Dermis blood vessel endothelial cell (primary cell): ENCODE data around the gene C9orf43. TPM values are rescaled to one million over a fixed set of nuclear protein-coding genes. Genes with fewer than 3 reads are reported as not detected.
A peak's percentile ranks its signal among the peaks of the same experiment; 100 is the strongest.
"Not testable (repeated sequence)": the region's sequence is repeated elsewhere in the genome, so short reads cannot be mapped to it uniquely, and the experiment has no call there.

Experiments
- DNase-seq: peaks from one replicate; pipeline ENCODE4 v3.0.0; 2010
- total RNA-seq: library from RNA; depleted of rRNA; stranded (reverse); fragments of >200 nt; gene quantifications from 2 replicates; pipeline ENCODE4 v1.2.3, GENCODE V29; 2014

C9orf43 gene
- total RNA-seq, 1 donor from 2014 or later: not detected

GRCh38 chr9:113381909-113382411 lies 28.6 kb upstream of the C9orf43 start:
- DNase-seq: no peak

DNA sequence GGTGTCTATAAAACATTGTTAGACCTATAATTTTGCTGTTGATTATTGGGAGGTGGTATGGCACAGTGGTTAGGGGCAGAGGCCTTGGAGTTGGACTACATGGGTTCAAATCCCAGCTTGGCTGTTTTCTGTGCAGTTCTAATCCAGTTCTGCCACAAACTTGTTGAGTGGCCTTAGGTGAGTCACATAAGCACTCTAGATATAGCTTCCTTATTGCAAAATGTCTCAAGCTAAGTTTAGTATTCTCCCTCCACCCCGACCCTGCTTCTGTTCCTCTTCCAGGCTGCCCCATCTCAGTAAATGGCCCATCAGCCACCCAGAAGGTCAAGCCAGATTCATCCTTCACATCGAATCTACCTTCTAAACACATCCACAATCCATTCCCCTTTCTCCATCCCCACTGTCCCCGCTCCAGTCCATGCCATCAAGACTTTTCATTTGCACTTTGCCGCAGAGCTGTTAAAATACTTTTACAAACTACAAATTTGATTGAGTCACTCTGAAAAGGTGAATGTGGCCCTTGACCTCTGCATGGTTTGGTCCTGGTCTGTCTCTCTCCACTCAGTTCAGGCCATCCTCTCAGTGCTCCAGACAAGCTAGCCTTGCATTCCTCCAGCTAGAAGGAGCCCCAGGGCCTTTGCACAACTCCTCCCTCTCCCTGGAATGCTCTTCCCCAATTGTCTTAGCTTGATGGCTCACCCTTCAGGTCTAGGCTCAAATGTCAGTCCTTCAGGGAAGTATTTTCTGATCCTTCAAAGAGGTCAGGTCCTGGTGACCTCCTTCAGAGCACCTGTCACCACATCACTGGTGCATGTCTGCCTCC lies 23.8 kb upstream of the C9orf43 start:
- no peak for DNase-seq

- DNase-seq: no peak
These were observed 22.9 kb upstream of the C9orf43 start for GRCh38 chr9:113387560-113388230.

GRCh38 chr9:113388833-113389232 lies 21.7 kb upstream of the C9orf43 start:
- DNase-seq: no peak

DNA sequence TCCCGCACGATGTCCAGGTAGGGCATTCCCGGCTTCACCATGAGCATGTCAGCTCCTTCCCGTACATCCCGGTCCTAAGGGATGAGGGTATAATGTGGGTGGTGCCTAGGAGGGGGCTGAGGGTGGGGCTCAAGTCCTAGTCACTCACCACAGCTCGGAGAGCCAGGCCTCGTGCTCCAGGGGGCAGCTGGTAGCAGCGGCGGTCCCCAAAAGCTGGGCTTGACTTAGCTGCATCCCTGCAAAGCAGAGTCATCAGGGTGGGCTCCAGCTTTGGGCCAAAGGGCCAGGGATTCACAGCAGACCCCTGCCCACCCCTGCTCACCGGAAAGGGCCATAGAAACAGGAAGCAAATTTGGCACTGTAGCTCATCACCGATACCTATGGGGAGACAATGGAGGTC lies 21.1 kb upstream of the C9orf43 start:
- DNase-seq: no peak

GRCh38 chr9:113390192-113390960 lies 20.2 kb upstream of the C9orf43 start:
- DNase-seq: no peak

- no peak for DNase-seq
These were observed 18.6 kb upstream of the C9orf43 start for GRCh38 chr9:113391917-113392316.

GRCh38 chr9:113393281-113393680 lies 17.3 kb upstream of the C9orf43 start:
- no peak for DNase-seq

DNA sequence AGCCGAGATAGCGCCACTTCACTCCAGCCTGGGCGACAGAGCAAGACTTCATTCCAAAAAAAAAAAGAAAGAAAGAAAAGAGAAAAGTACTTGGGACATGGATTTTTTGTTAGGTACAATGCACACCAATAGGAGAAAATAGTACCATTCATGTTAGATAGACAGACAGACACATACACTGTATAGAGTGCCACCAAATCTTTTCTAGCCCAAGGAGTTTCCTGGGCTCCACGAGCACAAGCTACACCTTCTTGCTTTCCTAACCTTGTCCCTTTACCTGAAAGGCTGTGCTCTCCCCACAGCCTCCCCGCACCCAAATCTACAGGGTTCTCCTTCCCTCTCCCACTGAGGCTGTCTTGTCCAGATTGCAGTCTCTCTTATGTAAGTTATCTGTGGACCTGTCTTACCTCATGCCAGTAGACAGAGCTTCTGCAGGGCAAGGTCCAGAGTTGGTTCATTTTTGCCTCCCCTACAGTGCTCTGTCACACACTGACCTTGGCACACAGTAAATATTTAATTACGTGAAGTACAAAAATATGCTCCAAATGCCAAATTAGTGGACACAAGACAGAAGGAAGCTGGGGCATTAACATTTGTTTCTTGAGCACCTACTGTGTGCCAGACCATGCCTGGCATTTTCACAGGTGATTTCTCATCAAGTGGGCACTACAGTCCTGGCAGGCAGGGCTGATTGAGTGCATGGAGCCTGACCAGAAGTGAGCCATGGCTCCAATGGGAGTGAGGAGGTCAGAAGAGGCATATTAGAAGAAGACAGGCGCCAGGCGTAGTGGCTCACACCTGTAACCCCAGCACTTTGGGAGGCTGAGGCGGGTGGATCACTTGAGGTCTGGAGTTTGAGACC lies 15.3 kb upstream of the C9orf43 start:
- DNase-seq: no peak

DNA sequence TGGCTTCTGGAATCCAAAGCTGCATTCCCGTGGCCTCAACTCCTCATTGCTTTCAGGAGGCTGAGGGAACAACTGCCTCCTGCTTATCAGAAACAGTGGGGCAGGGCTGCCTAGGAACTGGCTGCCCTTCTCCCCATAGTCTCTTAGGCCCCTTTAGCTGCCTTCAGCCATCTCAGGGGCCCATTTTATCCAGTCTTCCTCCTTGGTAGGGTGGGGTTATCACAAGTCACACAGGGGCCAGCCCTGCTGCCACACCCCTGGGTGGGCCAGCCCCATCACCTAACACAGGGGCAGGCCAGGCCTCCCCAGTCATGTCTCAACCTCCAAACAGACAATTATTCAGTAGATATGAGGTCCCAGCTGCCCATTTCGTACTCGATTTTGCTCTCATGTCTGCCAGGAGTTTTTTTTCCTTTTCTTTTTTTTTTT lies 13.3 kb upstream of the C9orf43 start:
- DNase-seq: no peak

- no peak for DNase-seq
These were observed 11.8 kb upstream of the C9orf43 start for GRCh38 chr9:113398796-113399195.

DNA sequence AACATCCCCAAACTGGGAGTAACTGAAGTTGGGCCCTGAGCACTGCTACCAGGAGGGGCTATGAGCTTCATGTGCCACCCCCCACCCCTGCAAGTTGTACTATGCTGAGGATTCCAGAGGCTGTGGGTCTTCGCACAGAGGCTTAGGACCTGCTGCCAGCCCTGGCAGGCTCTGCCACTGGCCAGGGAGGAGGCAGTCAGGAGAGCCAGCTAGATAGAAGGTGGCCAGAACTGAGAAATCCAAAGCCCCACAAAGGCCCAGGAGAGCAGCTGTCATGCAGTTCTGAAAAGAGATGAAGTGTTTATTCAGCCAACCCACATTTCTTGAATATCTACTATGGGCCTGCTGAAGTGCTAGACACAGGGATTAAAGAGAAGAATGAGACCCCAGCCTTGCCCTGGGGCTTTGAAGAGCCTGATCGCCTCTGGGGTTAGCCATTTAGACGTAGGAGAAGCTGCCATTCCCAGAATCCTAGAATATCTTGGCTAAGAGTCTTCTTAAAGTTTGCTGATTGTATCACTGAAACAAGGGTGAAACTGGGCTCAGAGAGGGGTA lies 10.8 kb upstream of the C9orf43 start:
- DNase-seq: no peak

- DNase-seq: peak; percentile 99
These were observed 9.3 kb upstream of the C9orf43 start, which contains the start of gene ALAD for GRCh38 chr9:113401027-113401792. Gene ALAD, minus strand, starts transcription at chr9:113401284. Its CDS starts 7,725 bp downstream, at chr9:113393559.

DNA sequence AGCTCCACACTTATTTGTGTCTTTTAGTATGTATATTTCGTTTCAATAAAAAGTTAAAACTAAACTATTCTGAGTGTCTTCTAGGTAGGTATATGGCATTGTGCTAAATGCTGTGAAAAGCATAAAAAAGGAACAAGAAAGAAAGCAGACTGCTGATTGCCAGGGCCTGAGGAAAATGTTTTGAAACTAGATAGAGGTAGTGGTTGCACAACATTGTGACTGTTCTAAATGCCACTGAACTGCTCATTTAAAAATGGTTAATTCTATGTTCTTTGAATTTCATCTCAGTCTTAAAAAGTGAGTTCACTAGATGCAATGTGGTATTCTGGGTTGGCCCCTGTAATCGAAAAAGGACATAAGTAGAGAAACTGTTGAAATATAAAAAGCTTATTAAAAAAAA lies 6.9 kb upstream of the C9orf43 start:
- no peak for DNase-seq

- DNase-seq: not testable (repeated sequence)
These were observed 4.2 kb upstream of the C9orf43 start for GRCh38 chr9:113406353-113406752.

DNA sequence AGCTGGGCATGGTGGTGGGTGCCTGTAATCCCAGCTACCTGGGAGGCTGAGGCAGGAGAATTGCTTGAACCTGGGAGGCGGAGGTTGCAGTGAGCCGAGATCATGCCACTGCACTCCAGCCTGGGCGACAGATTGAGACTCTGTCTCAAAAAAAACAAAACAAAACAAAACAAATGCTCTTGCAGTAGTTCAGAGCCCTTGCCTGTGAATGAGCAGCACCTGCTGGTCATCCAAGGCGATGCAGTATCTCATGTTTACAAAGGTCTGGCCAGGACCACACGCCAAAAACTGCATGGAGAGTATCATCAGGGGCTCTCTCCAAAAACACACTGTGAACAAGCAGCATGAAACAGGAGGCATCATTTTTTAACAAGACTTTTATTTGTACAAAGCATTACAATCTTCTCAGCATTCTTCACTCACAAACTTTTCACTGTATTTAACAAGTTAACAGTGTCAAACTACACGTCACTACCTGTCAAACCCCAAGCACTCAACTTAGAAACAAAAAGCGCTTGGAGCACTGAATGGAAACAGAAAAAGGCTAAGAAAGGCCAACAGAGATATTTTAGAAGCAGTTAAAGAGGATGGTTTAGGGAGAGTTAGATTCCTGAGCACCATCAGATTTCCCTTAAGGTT lies 3.6 kb upstream of the C9orf43 start:
- peak; percentile 87 for DNase-seq

DNA sequence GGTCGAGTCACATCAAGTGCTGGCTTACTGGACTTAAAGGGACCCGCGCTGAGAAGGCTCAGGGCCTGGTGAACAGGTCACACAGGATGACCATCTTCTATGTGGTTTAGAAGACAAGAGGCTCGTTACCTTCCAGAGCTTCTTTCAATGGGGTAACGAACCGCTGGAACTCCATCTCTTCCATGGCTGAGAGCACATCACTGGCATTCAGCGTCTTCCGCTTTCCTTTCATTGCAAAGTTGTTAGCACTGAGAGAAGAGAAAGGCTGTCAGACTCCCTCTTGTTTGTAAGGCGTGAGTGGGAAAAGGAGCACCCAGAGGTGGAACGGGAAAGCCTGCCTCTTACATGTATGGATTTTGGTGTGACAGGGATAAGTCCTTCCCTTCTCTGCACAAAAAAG lies 1.1 kb upstream of the C9orf43 start:
- peak; percentile 13 for DNase-seq

DNA sequence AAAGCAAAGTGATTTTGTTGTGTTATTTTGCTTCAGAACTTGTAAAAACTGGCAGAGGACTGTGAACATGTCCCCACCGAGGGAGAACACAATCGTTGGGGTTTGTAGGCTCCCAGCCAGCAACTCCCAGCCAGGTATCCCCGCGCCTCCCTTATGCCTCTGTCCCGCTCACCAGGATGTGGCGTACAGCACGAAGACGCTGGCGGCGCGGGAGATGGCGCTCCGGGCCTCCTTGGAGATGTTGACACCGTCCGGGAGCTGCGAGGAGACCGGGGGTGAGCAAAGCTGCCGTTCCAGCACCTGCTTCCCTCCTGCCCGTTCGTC lies 702 bp upstream of the C9orf43 start:
- no peak for DNase-seq

GRCh38 chr9:113416149-113416721 lies 5.7 kb downstream of the C9orf43 start:
- DNase-seq: peak; percentile 24

DNA sequence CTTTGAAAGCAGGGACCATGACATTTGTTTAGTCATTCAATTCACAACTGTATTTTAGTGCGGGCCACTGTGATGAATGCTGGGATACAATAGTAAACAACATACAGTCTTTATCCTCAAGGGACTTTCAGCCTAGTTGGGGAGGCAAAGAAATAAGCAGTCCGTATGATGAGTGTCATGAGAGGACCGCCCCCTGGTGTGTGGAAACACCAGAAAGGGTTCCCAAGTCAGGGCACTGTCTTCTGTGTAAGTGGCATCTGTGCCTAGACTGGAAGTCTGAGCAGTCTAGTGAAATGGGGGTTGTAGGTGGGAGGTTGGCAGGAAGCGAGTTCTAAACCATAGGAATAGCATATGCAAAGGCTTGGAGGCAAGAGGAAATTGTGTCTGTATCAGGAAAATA lies 6.8 kb downstream of the C9orf43 start:
- DNase-seq: no peak
